Neuronal stem cell (in vitro differentiated cells): Measurements from ENCODE around the gene SORCS2.

Experiments
- DNase-seq: peaks from one replicate; pipeline ENCODE4 v3.0.0-alpha.2; 2013; ENCODE audit warnings: low spot score
- H2AFZ ChIP-seq: one replicate; pipeline ENCODE4 v1.6.1; 2013; ENCODE audit warnings: mild to moderate bottlenecking, low read length, inconsistent platforms
- H2AK5ac ChIP-seq: 2 replicates; pipeline ENCODE4 v1.6.1; 2013; ENCODE audit warnings: low read depth, mild to moderate bottlenecking, inconsistent platforms, low read length, moderate library complexity, mixed read lengths
- H2BK120ac ChIP-seq: 2 replicates; pipeline ENCODE4 v1.6.1; 2013; ENCODE audit warnings: low read depth, mild to moderate bottlenecking, inconsistent platforms, low read length, moderate library complexity, mixed read lengths
- H2BK12ac ChIP-seq: one replicate; pipeline ENCODE4 v1.6.1; 2013; ENCODE audit warnings: low read length, inconsistent platforms
- H2BK15ac ChIP-seq: 2 replicates; pipeline ENCODE4 v1.6.1; 2013; ENCODE audit warnings: mild to moderate bottlenecking, low read length, inconsistent platforms, mixed read lengths
- H2BK5ac ChIP-seq: one replicate; pipeline ENCODE4 v1.6.1; 2013; ENCODE audit warnings: inconsistent platforms, mild to moderate bottlenecking, low read length, moderate library complexity
- H3K14ac ChIP-seq: one replicate; pipeline ENCODE4 v1.6.1; 2013; ENCODE audit warnings: low read length, inconsistent platforms
- H3K18ac ChIP-seq: 2 replicates; pipeline ENCODE4 v1.6.1; 2013; ENCODE audit warnings: low read length, inconsistent platforms
- H3K23ac ChIP-seq: 2 replicates; pipeline ENCODE4 v1.6.1; 2013; ENCODE audit warnings: low read depth, mild to moderate bottlenecking, mixed read lengths, low read length, inconsistent platforms; ENCODE audit not compliant: poor library complexity
- H3K27ac ChIP-seq: replicated peaks from 3 replicates; pipeline ENCODE4 v1.5.1; 2013; ENCODE audit warnings: low read length, inconsistent platforms
- H3K27me3 ChIP-seq, 3 experiments: 2 replicates each; pipeline ENCODE4 v1.6.1; 2013; ENCODE audit warnings: low read length in 3 of 3, mild to moderate bottlenecking in 2 of 3, inconsistent platforms in 1 of 3, low read depth in 1 of 3, mixed read lengths in 1 of 3, moderate library complexity in 1 of 3; ENCODE audit not compliant: control insufficient read depth in 3 of 3, insufficient read depth in 3 of 3
- H3K36me3 ChIP-seq, 2 donors: replicated peaks in 1 of 2; 2 replicates each; pipeline ENCODE4 v1.6.1; 2013; ENCODE audit warnings: low read length in 2 of 2; ENCODE audit not compliant: control insufficient read depth in 2 of 2, insufficient read depth in 2 of 2
- H3K4ac ChIP-seq: 2 replicates; pipeline ENCODE4 v1.6.1; 2013; ENCODE audit warnings: inconsistent platforms, mild to moderate bottlenecking, low read length, moderate library complexity
- H3K4me1 ChIP-seq, 2 donors: 1 replicate in 1 of 2; 2 replicates in 1 of 2; pipeline ENCODE4 v1.6.1; 2013; ENCODE audit warnings: low read length in 2 of 2, low read depth in 1 of 2; ENCODE audit not compliant: control insufficient read depth in 2 of 2, insufficient read depth in 1 of 2
- H3K4me2 ChIP-seq: one replicate; pipeline ENCODE4 v1.6.1; 2013; ENCODE audit warnings: mild to moderate bottlenecking, low read length, inconsistent platforms; ENCODE audit not compliant: insufficient read depth, poor library complexity, severe bottlenecking
- H3K4me3 ChIP-seq, 2 donors: 2 replicates each; pipeline ENCODE4 v1.5.1; 2013; ENCODE audit warnings: low read length in 2 of 2, mild to moderate bottlenecking in 2 of 2, inconsistent platforms in 1 of 2, moderate library complexity in 1 of 2
- H3K79me1 ChIP-seq: one replicate; pipeline ENCODE4 v1.6.1; 2013; ENCODE audit warnings: low read depth, mild to moderate bottlenecking, inconsistent platforms, low read length, moderate library complexity
- H3K9ac ChIP-seq: one replicate; pipeline ENCODE4 v1.6.1; 2013; ENCODE audit warnings: mild to moderate bottlenecking, low read depth, low read length, inconsistent platforms; ENCODE audit not compliant: poor library complexity
- H3K9me3 ChIP-seq, 2 donors: replicated peaks in 1 of 2; 2 replicates each; pipeline versions ENCODE3 to v1.6.1; 2013; ENCODE audit warnings: low read length in 2 of 2, mild to moderate bottlenecking in 2 of 2, inconsistent platforms in 1 of 2, low read depth in 1 of 2, mixed read lengths in 1 of 2, moderate library complexity in 1 of 2; ENCODE audit not compliant: control insufficient read depth in 2 of 2, insufficient read depth in 1 of 2
- H4K8ac ChIP-seq: one replicate; pipeline ENCODE4 v1.6.1; 2013; ENCODE audit warnings: low read depth, mild to moderate bottlenecking, inconsistent platforms, low read length, moderate library complexity
- H4K91ac ChIP-seq: one replicate; pipeline ENCODE4 v1.6.1; 2013; ENCODE audit warnings: low read length, low read depth, mild to moderate bottlenecking, inconsistent platforms; ENCODE audit not compliant: poor library complexity
- WGBS, 2 donors: extraction: QIAGEN DNeasy Blood & Tissue Kit; methylation state at CpG; one replicate each; pipeline ENCODE4 v1.1.7; 2013; ENCODE audit warnings: missing lambda C conversion rate in 2 of 2, mixed read lengths in 1 of 2; ENCODE audit not compliant: insufficient read length in 2 of 2, insufficient replicate concordance in 1 of 2; ENCODE audit errors: extremely low coverage in 2 of 2; 5-methylcytosine and 5-hydroxymethylcytosine counted together

SORCS2 gene

DNA sequence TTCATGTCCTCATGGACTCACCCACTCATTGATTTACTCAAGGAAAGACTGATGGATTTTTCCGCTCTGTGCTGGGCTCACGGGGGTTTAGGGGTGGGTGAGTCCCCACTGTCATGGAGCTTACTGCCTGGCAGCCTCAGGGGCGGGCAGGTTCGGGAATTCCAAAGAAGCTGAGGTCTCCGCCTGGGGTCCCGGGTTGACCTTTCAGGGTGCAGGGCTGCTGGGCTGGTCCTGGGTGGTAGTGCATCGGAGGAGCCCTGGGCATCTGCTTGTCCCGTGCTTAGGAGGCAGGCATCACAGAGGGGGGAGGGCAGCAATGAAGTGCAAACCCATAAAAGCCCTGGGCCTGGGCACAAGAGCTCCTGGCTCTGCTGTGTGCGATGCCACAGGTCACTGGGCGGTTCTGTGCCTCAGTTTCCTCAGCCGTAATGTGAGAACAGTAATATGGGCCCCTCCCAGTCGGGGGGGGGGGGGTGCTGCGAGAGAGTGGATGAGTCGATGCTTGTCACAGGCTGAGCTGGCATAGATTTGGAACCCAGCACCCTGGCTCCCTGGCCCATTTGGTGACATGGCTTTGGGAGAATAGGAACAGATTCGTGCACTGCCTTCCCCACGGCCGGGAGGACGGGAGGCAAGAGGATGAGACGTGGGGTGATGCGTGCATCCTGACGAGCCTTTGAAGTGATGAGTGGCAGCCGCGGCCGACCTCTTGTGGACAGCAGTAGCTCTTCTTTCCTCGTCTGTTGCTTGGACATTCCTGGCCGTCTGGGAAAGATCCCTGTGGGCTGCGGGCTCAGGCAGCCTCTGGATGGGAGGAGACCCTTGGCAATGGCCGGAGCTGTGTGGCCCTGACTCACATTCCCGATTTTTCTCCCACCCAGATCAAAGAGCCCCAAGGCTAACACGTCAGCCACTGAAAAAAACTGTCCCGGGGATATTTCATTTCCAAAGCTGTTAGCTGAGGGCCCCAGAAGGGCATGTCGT is 200.4 kb downstream of the SORCS2 start:
- peaks cover 0 to 24% of the 10 kb centered on the region in 2 donors for H3K4me1 ChIP-seq
- H3K27ac ChIP-seq, result no peak overlapping the region
- H3K18ac ChIP-seq, result peak overlapping the region; percentile 11
- H3K27me3 ChIP-seq, result peaks cover 0 to 16% (median 0%) of the 10 kb centered on the region in 3 experiments
- no peak overlapping the region for H3K4me2 ChIP-seq
- no peak overlapping the region for H2BK15ac ChIP-seq
- H4K8ac ChIP-seq, result no peak overlapping the region
- H3K4ac ChIP-seq, result no peak overlapping the region
- H4K91ac ChIP-seq, result peak overlapping the region; percentile 65
- peaks cover 0 to 2% of the 10 kb centered on the region in 2 donors for H3K9me3 ChIP-seq
- no CpG with 5 or more reads among the region's 32 CpGs for WGBS, 2 donors
- no peak overlapping the region for H3K9ac ChIP-seq
- H2AFZ ChIP-seq, result no peak overlapping the region
- H2BK120ac ChIP-seq, result no peak overlapping the region
- H2AK5ac ChIP-seq, result peak overlapping the region; percentile 68
- no peak for DNase-seq
- H3K14ac ChIP-seq, result no peak overlapping the region
- H3K4me3 ChIP-seq, result no peak overlapping the region
- H3K79me1 ChIP-seq, result peaks cover 2% of the 10 kb centered on the region
- H2BK12ac ChIP-seq, result no peak overlapping the region
- H2BK5ac ChIP-seq, result peak overlapping the region; percentile 59
- H3K36me3 ChIP-seq, result no peaks in the 10 kb centered on the region
- H3K23ac ChIP-seq, result no peak overlapping the region

DNA sequence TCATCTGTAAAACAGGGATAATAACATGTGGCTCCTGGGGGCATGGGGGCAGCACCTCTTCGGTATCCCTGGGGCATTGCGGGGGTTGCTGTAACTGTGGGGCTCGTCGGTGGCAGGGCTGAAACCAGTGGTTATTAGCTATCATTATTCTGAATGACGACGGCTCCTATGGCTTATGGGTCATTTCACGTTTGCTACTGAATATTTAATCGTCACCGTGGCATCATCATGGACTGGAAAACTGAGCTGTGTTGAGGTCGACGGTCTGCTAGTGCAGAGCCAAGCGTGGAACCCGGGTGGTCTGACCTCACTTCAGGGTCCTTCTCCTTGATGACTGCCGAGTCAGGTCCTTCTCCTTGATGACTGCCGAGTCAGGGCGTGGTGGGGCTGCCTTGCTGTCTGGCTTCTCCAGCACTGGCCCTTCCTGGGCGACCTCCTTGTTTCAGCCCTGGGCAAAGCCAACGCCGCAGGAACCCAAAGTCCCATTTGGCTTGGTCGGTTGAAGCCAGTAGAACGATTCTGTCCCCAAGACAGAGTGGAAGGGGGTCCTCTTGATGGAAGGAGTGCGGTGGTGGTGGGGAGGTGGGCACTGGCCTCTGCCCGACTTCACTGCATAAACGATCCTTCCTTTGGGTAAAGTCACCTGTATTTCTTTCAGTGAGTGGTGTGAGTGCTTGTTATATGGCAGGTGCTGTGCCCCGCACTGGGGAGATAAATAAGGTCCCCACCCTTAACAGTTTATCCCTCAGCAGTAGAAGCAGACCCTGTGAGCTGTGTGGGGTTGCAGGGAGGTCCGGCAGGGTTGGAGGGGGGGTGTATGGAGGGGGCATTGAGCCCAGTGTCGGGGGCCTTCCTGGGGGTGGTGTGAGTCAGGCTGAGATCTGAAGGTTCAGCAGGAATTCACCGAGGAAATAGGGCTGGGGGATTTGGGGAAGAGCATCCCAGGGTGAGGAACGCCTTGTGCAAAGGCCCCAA is 201.6 kb downstream of the SORCS2 start:
- H3K9ac ChIP-seq, result peak overlapping the region; percentile 14
- peak overlapping the region; percentile 69 for H2BK12ac ChIP-seq
- H2AFZ ChIP-seq, result no peak overlapping the region
- no peak overlapping the region for H3K4me2 ChIP-seq
- WGBS, 2 donors, result no CpG with 5 or more reads among the region's 29 CpGs
- no peak overlapping the region for H3K4me3 ChIP-seq
- no peak overlapping the region for H3K27ac ChIP-seq
- no peak overlapping the region for H2BK5ac ChIP-seq
- H3K36me3 ChIP-seq, result no peaks in the 10 kb centered on the region
- H3K4ac ChIP-seq, result no peak overlapping the region
- peak overlapping the region; percentile 57 for H3K18ac ChIP-seq
- no peak overlapping the region for H3K23ac ChIP-seq
- peaks cover 0 to 26% of the 10 kb centered on the region in 2 donors for H3K4me1 ChIP-seq
- peak overlapping the region; percentile 73 for H2BK15ac ChIP-seq
- H3K79me1 ChIP-seq, result no peaks in the 10 kb centered on the region
- no peak overlapping the region for H4K8ac ChIP-seq
- no peak overlapping the region for H4K91ac ChIP-seq
- peak overlapping the region; percentile 30 for H2AK5ac ChIP-seq
- no peak overlapping the region for H3K14ac ChIP-seq
- no peak for DNase-seq
- H3K9me3 ChIP-seq, result no peaks in the 10 kb centered on the region
- H2BK120ac ChIP-seq, result no peak overlapping the region
- peaks cover 0 to 16% (median 0%) of the 10 kb centered on the region in 3 experiments for H3K27me3 ChIP-seq

DNA sequence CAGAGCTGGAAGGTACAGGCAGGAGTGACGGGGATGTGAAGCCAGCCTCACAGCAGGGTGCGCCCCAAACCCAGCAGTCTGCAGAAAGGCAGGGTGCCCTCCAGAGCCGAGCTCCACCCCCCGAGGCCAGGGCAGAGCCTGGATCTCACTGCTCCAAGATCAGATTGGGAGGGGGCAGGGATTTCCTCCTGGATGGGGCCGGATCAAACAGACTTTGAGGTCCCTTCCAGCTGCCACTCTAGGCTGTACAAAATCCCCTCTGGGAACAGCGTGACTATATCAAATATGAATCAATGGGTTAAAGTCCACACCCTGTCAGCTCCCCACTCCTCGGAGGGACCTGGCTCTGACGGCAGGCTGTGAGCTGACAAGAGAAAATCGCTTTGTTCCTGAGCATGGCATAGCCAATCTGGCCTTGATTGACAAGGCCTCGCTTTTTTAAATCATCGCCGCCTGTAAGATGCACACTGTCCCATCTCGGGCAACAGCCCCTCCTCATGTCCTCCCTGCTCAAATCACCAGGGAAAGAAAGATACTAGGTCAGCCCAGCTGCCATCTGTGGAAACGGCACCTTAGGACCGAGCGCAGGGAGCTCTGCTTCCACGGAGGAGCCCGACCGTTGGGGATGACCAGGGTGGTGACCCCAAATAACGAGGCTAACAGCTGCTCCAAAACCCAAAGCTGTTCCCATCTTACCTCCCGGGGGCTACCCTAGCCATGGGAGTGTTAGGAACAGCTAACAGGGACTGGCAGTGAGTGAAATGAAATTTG is 202.5 kb downstream of the SORCS2 start:
- peak overlapping the region; percentile 69 for H2BK12ac ChIP-seq
- H3K18ac ChIP-seq, result peak overlapping the region; percentile 44
- H3K14ac ChIP-seq, result no peak overlapping the region
- H3K4me3 ChIP-seq, result no peak overlapping the region
- no peak overlapping the region for H2BK120ac ChIP-seq
- peak overlapping the region; percentile 53 for H3K9ac ChIP-seq
- H3K36me3 ChIP-seq, result no peaks in the 10 kb centered on the region
- H3K27ac ChIP-seq, result no peak overlapping the region
- H3K27me3 ChIP-seq, result peaks cover 0 to 16% (median 0%) of the 10 kb centered on the region in 3 experiments
- H2BK5ac ChIP-seq, result no peak overlapping the region
- no peak overlapping the region for H2AFZ ChIP-seq
- no peak overlapping the region for H3K4ac ChIP-seq
- no peak for DNase-seq
- H4K8ac ChIP-seq, result no peak overlapping the region
- H3K79me1 ChIP-seq, result no peaks in the 10 kb centered on the region
- no CpG with 5 or more reads among the region's 21 CpGs for WGBS, 2 donors
- H3K9me3 ChIP-seq, result no peaks in the 10 kb centered on the region
- peak overlapping the region; percentile 27 for H2AK5ac ChIP-seq
- H3K4me1 ChIP-seq, result peaks cover 0 to 26% of the 10 kb centered on the region in 2 donors
- peak overlapping the region; percentile 73 for H2BK15ac ChIP-seq
- no peak overlapping the region for H4K91ac ChIP-seq
- no peak overlapping the region for H3K23ac ChIP-seq
- H3K4me2 ChIP-seq, result no peak overlapping the region
